HepG2 (cell line): ENCODE results near the gene MAP3K4. TPM values are rescaled to one million over a fixed set of nuclear protein-coding genes. Genes with fewer than 3 reads are reported as not detected.

Experiments used
- ATAC-seq: fragments of 200-7000 bp; cut with Tn5 transposase; 3 replicates; pipeline ENCODE4 v1.9.1; 2020; ENCODE audit warnings: mild to moderate bottlenecking, moderate library complexity
- BruUV-seq: library from RNA; stranded (reverse); fragments of 400-500 nt; replicated peaks from 2 replicates; lab custom pipeline; 2021; lab: Mats Ljungman, UMichigan
- CTCF ChIA-PET: fragments of 300-600 bp; formaldehyde crosslinking; extraction: SDS; loops from one replicate; lab custom pipeline; 2021; ENCODE audit warnings: low total read pairs, inconsistent platforms, low intra/inter-chr PET ratio; lab: Yijun Ruan, JAX
- POLR2A ChIA-PET: fragments of 350-600 bp; sonication (Branson Sonifier 250); formaldehyde crosslinking; loops from one replicate; lab custom pipeline; 2020; ENCODE audit warnings: antibody characterized with exemption, inconsistent platforms; lab: Yijun Ruan, JAX
- DNase-seq: peaks from one replicate; pipeline ENCODE4 v3.0.0-alpha.2; 2015; ENCODE audit warnings: low spot score
- FAIRE-seq: peaks from 3 replicates; lab custom pipeline; 2011; peaks lifted over from hg19 to GRCh38; lab: Jason Lieb, UNC
- H2AFZ ChIP-seq: one replicate; pipeline ENCODE4 v1.6.1; 2011; ENCODE audit warnings: low read length, inconsistent platforms
- H3K27ac ChIP-seq: fragments of 300-600 bp; 3 replicates; pipeline ENCODE4 v1.8.0; 2011; ENCODE audit warnings: mixed run types, mild to moderate bottlenecking, mixed read lengths, low read length, inconsistent platforms; ENCODE audit not compliant: insufficient read depth; ENCODE audit errors: extremely low read length
- H3K27me3 ChIP-seq, 2 experiments: fragments of 200-600 bp in 1 of 2; 2 replicates in 1 of 2; 3 replicates in 1 of 2; pipeline versions ENCODE4 v1.6.0 to v1.8.0; 2011; ENCODE audit warnings: low read length in 2 of 2, mild to moderate bottlenecking in 2 of 2, moderate library complexity in 2 of 2, inconsistent platforms in 1 of 2; ENCODE audit not compliant: insufficient read depth in 2 of 2, control insufficient read depth in 1 of 2
- H3K36me3 ChIP-seq, 2 experiments: fragments of 200-600 bp in 1 of 2; replicated peaks in 1 of 2; 2 replicates in 1 of 2; 3 replicates in 1 of 2; pipeline versions ENCODE4 v1.5.1 to v1.8.0; 2011; ENCODE audit warnings: low read length in 2 of 2, inconsistent platforms in 1 of 2; ENCODE audit not compliant: insufficient read depth in 2 of 2, control insufficient read depth in 1 of 2
- H3K4me1 ChIP-seq: 2 replicates; pipeline ENCODE4 v1.5.1; 2012; ENCODE audit warnings: low read length, inconsistent platforms; ENCODE audit not compliant: insufficient read depth
- H3K4me2 ChIP-seq: 2 replicates; pipeline ENCODE4 v1.6.0; 2011; ENCODE audit warnings: low read depth, low read length, inconsistent platforms
- H3K4me3 ChIP-seq, 3 experiments: fragments of 200-600 bp in 1 of 3; sonication (generic), shearing (Covaris generic) in 1 of 3; replicated peaks in 1 of 3; 2 replicates each; pipeline ENCODE4 v1.5.1; 2011 to 2016; ENCODE audit warnings: low read length in 3 of 3, inconsistent platforms in 2 of 3, low read depth in 2 of 3, mild to moderate bottlenecking in 2 of 3, control low read depth in 1 of 3, mixed read lengths in 1 of 3; ENCODE audit not compliant: insufficient read depth in 1 of 3
- H3K79me2 ChIP-seq: one replicate; pipeline ENCODE4 v1.6.1; 2011; ENCODE audit warnings: low read length, inconsistent platforms; ENCODE audit not compliant: insufficient read depth
- H3K9ac ChIP-seq: 2 replicates; pipeline ENCODE4 v1.6.0; 2011; ENCODE audit warnings: mild to moderate bottlenecking, low read depth, low read length, inconsistent platforms; ENCODE audit not compliant: insufficient read depth
- H3K9me3 ChIP-seq: 2 replicates; pipeline ENCODE4 v1.5.1; 2012; ENCODE audit warnings: mild to moderate bottlenecking, low read length
- H4K20me1 ChIP-seq: 2 replicates; pipeline ENCODE4 v1.6.0; 2011; ENCODE audit warnings: inconsistent platforms, mild to moderate bottlenecking, low read length, moderate library complexity; ENCODE audit not compliant: insufficient read depth
- CEBPG ChIP-seq: IDR thresholded peaks from 2 replicates; pipeline ENCODE4 v1.6.1; 2016
- GZF1 ChIP-seq: sonication (generic); formaldehyde crosslinking; IDR thresholded peaks from 2 replicates; pipeline ENCODE4 v1.5.1; 2020; ENCODE audit warnings: mild to moderate bottlenecking, missing genetic modification reagents
- MYC ChIP-seq: sonication (generic); formaldehyde crosslinking; IDR thresholded peaks from 2 replicates; pipeline ENCODE4 v1.9.0; 2021; ENCODE audit warnings: missing genetic modification reagents, borderline replicate concordance
- NFYB ChIP-seq: sonication (generic); formaldehyde crosslinking; IDR thresholded peaks from 2 replicates; pipeline ENCODE4 v1.4.0; 2020; ENCODE audit warnings: missing genetic modification reagents
- POLR2G ChIP-seq: fragments of 200-400 bp; formaldehyde crosslinking; IDR thresholded peaks from 2 replicates; pipeline ENCODE4 v1.6.1; 2018; ENCODE audit warnings: mild to moderate bottlenecking, low read depth, low read length, moderate library complexity
- TRIM24 ChIP-seq: sonication (generic); formaldehyde crosslinking; IDR thresholded peaks from 2 replicates; pipeline ENCODE4 v1.8.0; 2022; ENCODE audit warnings: mild to moderate bottlenecking, missing genetic modification reagents
- ZFX ChIP-seq: sonication (generic); formaldehyde crosslinking; IDR thresholded peaks from 2 replicates; pipeline ENCODE4 v1.4.0; 2020; ENCODE audit warnings: mild to moderate bottlenecking, low read depth, missing genetic modification reagents, moderate library complexity
- ZNF546 ChIP-seq: sonication (generic); formaldehyde crosslinking; conservative IDR thresholded peaks from 2 replicates; pipeline ENCODE4 v1.8.1; 2023; ENCODE audit warnings: mild to moderate bottlenecking, missing genetic modification reagents
- ZNF589 ChIP-seq: sonication (generic); formaldehyde crosslinking; conservative IDR thresholded peaks from 2 replicates; pipeline ENCODE4 v1.8.0; 2022; ENCODE audit warnings: mild to moderate bottlenecking, moderate library complexity, missing genetic modification reagents
- ZNF883 ChIP-seq: sonication (generic); formaldehyde crosslinking; IDR thresholded peaks from 2 replicates; pipeline ENCODE4 v1.5.1; 2020; ENCODE audit warnings: mild to moderate bottlenecking, missing genetic modification reagents; ENCODE audit errors: not compliant biosample characterization
- WGBS: methylation state at CpG from one replicate; pipeline ENCODE4 v1.1.6; 2017; ENCODE audit warnings: low lambda C conversion rate; 5-methylcytosine and 5-hydroxymethylcytosine counted together
- in situ Hi-C: cut with HindIII; loops from 2 replicates; pipeline ENCODE4 v1.10.0; 2017; ENCODE audit warnings: low pct_unique_long_range_greater_than_20kb; ENCODE audit not compliant: extremely low pct_ligation_motif_present
- intact Hi-C: fragments of 100-400 bp; cut with micrococcal nuclease; formaldehyde crosslinking; loops from one replicate; pipeline ENCODE4 v1.10.0; 2022; ENCODE audit not compliant: unreplicated experiment
- polyA plus RNA-seq, 8 experiments: library from polyadenylated mRNA; depleted of rRNA in 3 of 8; stranded (reverse) in 7 of 8; unstranded in 1 of 8; fragments of >200 nt; fragmentation: Illumina TruSeq in 4 of 8; extraction: Trizol in 4 of 8; gene quantifications; 2 replicates each; pipeline versions ENCODE4 v1.2.1 to v1.2.3, GENCODE V29; 2011 to 2016; ENCODE audit warnings: low read depth in 4 of 8, missing spikeins in 1 of 8, mixed read lengths in 1 of 8; ENCODE audit not compliant: insufficient read depth in 1 of 8
- total RNA-seq, 5 experiments: library from RNA; depleted of rRNA; stranded (reverse); fragments of >200 nt; fragmentation: Illumina TruSeq; extraction: Trizol; gene quantifications; 2 replicates each; pipeline ENCODE4 v1.2.3, GENCODE V29; 2016; ENCODE audit warnings: low read depth in 1 of 5
- TF ChIP-seq, protein P1 (sequence below): sonication (generic); formaldehyde crosslinking; IDR thresholded peaks from 2 replicates; pipeline ENCODE4 v1.5.1; 2020; ENCODE audit warnings: missing genetic modification reagents, mild to moderate bottlenecking, borderline replicate concordance
- TF ChIP-seq, protein P2 (sequence below): sonication (generic); formaldehyde crosslinking; IDR thresholded peaks from 2 replicates; pipeline ENCODE4 v1.4.0; 2020; ENCODE audit warnings: mild to moderate bottlenecking, missing genetic modification reagents

Gene MAP3K4
- total and polyA plus RNA-seq, 2 of the 13 experiments (the other 11 are each of a cell fraction or from before 2014, with no cell fraction given) = 12.9 to 33.6 TPM

DNA sequence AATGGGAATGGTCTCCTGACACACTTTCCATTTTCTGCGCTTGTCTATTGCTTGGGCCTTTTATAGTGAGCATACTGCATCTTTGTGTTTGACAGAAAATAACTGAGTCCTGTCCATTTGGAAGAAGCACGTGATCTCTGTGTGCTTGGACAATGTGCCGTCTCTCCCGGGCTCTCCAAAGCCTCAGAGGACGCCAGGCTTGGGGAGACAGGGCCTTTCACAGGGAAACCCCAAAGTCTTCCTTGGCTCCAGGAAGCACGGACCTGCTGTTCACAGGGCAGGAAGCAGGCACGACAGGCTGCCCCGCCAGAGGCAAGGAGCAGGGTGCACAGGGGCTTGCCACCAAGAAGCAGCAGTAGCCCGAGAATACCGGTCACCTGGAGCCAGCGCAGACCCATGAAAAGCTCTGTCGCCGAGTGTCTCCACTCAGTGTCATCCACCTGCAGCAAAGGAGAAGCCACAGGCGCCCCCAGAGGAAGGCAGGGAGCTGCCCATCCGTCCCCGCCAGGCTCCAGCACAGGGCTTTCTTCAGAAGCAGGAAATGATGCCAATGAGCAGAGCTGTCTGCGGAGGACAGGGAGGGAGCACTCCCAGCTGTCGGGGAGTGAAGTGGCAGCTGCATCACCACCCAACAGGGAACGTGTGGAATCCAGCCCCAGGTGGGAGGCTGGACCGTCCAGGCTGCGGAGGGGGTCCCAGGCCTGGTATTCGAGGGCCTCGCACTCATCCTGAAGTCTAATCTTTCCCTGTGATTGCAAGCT is 147.2 kb downstream of the MAP3K4 start (continued):
- TF ChIP-seq, protein P1, sequence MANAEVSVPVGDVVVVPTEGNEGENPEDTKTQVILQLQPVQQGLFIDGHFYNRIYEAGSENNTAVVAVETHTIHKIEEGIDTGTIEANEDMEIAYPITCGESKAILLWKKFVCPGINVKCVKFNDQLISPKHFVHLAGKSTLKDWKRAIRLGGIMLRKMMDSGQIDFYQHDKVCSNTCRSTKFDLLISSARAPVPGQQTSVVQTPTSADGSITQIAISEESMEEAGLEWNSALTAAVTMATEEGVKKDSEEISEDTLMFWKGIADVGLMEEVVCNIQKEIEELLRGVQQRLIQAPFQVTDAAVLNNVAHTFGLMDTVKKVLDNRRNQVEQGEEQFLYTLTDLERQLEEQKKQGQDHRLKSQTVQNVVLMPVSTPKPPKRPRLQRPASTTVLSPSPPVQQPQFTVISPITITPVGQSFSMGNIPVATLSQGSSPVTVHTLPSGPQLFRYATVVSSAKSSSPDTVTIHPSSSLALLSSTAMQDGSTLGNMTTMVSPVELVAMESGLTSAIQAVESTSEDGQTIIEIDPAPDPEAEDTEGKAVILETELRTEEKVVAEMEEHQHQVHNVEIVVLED (CRISPR knock-in tag) = no peak

DNA sequence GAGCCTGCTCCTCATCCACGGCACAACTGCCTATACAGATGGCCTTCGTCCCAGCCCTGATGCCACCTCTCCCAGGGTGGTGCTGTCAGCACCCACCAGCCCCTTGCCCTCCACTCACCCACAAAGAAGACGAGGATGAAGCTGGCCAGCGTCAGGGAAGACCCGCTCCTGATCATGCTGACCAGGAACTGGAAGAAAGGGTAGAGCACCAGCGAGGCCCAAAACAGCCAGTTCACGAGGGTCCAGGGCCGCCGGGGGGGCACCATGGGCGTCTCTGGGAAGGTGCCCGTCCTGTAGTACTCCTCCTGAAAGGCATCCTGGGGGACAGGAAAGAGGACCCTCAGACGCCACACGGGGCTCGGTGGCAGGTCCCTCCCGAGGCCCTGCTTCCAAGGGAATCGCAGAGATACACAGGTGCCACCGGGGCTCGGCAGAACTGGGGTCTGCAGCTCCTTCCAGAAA is 147.8 kb downstream of the MAP3K4 start:
- no peaks in the 10 kb centered on the region for H3K27me3 ChIP-seq
- WGBS = 80% methylated on average over 15 of the region's 18 CpGs
- no peak overlapping the region for H3K4me3 ChIP-seq
- H3K79me2 ChIP-seq = no peaks in the 10 kb centered on the region
- in situ Hi-C loops = no loop called here
- intact Hi-C loops = no loop called here
- CTCF ChIA-PET = no interaction called here
- H2AFZ ChIP-seq = no peak overlapping the region
- H3K9ac ChIP-seq = no peak overlapping the region
- no peaks in the 10 kb centered on the region for H4K20me1 ChIP-seq
- no peak for DNase-seq
- TF ChIP-seq, protein P2, sequence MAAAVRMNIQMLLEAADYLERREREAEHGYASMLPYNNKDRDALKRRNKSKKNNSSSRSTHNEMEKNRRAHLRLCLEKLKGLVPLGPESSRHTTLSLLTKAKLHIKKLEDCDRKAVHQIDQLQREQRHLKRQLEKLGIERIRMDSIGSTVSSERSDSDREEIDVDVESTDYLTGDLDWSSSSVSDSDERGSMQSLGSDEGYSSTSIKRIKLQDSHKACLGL = no peak
- TF ChIP-seq POLR2G = no peak
- TF ChIP-seq CEBPG (CRISPR knock-in tag) = no peak
- no peak for TF ChIP-seq ZNF883 (CRISPR knock-in tag)
- TF ChIP-seq TRIM24 = no peak
- TF ChIP-seq MYC (CRISPR knock-in tag) = peak; percentile 11; the same call in 1 of the 2 replicates
- TF ChIP-seq NFYB (CRISPR knock-in tag) = no peak
- TF ChIP-seq GZF1 (CRISPR knock-in tag) = no peak
- no peak for TF ChIP-seq ZNF589 (CRISPR knock-in tag)
- TF ChIP-seq ZFX (CRISPR knock-in tag) = 0 out of 2 replicates have a peak, but pooled peaks have one; percentile 14
- no peak for TF ChIP-seq ZNF546 (CRISPR knock-in tag)
- TF ChIP-seq, all 625 proteins: peak for 2
- Histone ChIP-seq H3K4me1 (peaks cover 49% of the 10 kb centered on the region), H3K9me3 (no peaks in the 10 kb centered on the region), H3K36me3 (no peaks in the 10 kb centered on the region), H3K27ac (no peak overlapping the region), H3K4me2 (no peak overlapping the region)
- no peak for ATAC-seq
- POLR2A ChIA-PET = no interaction called here
- no peak for FAIRE-seq
- BruUV-seq = no TSS peak
